HG02642 (cell line): ENCODE results near the gene USF3.
A peak's percentile ranks its signal among the peaks of the same experiment; 100 is the strongest.

Experiments used
- ATAC-seq: cut with Tn5 transposase; IDR thresholded peaks from one replicate; pipeline ENCODE4 v1.9.1; 2021; ENCODE audit warnings: mild to moderate bottlenecking; ENCODE audit not compliant: unreplicated experiment, poor library complexity

USF3 gene

DNA sequence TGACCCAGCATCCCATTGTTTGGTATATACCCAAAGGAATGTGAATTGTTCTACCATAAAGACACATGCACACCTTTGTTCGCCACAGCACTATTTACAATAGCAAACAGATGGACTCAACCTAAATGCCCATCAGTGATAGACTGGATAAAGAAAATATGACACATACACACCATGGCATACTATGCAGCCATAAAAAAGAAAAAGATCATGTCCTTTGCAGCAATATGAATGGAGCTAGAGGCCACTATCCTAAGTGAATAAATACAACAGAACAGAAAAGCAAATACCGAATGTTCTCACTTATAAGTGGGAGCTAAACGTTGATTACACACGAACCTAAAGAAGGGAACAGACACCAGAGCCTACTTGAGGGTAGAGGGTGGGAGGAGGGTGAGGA is 11.4 kb upstream of the USF3 start:
- no peak for ATAC-seq

DNA sequence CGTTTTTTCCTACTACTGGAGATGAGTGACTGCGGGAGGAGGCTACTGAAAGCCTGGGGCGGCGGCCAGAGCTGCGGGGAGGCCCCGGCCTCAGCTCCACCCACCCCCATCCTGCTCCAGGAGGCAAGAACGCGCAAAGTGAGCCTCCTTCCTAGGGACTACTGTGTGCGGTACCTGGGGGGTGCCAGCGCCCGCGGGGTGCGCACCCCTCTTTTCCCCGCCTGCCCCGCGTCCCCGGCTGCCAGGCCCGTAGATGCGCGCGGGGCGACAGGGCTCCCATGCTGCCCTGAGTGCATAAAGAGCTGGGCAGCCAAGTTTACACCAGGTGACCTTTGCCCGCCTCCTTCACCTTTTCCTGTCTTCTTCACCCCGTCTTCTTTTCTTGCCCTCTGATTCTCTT is 2.5 kb upstream of the USF3 start:
- no peak for ATAC-seq

DNA sequence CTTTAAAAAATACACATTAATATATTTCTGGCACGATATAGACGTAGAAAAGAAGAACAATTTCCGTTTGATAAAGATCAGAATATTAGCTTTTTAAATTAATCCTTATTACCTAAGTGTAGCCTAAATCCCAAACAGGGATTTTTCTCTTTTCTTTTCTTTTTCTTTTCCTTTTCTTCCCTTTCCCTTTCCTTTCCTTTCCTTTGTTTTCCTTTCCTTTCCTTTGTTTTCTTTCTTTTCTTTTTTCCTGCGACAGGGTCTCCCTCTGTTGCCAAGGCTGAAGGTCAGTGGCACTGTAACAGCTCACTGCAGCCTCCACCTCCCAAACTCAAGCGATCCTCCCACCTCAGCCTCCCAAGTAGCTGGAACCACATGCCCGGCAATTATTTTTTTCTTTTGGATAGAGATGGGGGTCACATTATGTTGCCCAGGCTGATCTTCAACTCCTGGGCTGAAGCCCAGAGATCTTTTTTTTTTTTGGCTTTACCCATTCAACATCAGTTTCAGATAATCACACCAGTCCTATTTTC is 1.8 kb upstream of the USF3 start:
- ATAC-seq: no peak

DNA sequence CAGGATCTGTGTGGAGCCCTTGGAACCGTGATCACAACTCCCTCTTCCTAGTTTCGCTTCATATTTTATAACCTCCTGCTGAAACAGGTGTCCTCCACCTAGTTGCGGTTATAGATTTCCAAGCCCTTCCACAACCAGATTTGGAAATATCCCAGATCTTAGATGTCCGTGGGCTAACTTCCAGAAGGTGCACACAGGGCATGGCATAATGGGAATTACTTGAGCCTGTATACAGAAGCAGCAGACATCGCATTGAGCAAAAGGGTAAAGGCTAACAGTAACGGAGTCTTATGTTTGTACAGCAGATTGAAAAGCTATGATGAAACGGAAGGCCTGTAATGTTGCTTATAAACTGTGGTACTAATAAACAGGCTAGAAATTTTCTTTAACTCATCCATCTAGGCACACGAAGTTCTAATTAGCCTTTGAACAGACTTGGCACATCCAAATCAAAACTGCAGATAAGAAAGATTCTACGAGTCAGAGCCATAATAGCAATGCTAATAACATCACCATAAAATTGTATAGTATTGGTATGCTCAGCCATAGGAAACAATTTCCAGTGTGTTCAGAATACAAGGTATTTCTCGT is 1.2 kb upstream of the USF3 start:
- no peak for ATAC-seq

DNA sequence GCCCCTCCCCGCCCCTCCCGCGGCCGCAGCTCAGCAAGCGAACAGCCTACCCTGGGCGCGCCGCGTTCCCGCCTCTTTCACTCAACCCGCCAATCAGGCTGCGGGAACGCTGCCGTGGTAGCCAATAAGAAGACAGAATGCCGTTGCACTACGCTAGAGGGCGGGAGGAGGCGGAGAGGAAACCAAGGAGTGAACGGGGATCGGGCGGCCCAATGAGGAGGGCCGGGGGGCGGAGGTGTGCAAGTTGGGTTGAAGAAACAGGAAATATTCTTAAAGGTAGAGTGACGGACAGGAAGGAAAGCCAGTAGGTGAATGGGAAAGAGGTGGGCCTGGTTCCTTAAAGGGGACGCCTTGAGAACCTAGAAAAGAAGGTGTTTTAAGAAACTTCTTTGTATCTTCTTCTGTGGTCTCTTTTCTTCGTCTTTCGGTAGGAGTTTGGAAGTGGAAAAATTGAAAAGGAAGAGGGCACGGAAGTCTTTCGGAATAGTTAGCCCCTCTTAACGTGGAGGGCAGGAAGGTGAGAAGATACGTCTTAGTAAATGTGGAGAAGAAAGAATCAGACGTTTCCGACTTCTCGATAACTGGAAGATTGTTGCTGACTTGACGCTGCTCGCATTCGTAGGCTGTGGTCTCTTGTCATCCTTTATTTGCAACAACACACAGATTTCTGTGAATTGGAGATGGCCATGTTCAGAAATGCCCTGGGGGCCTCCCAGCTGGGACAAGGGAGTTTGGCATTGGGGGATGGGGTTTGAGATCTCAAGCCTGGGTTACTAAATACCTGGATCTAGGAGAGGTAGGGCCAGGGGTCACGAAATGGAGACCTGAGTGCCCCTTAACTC is 437 bp upstream of the USF3 start:
- ATAC-seq: peak; percentile 94

DNA sequence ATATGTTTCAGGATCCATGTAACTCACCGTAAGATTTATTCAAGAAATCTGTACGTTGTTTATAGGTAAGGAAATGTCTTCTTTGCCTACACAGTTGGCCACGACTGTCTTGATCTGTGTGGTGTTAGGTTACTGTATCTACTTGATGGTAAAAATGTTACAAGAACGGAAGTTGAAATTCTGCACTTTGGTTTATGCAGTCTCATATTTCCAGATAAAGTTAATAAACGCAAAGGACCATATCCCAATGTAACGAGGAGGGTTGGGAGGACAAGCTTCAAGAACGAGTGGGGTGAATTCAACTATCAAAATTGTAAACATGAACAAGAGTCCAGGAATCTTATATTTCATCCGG is 1.0 kb downstream of the USF3 start:
- ATAC-seq: no peak

DNA sequence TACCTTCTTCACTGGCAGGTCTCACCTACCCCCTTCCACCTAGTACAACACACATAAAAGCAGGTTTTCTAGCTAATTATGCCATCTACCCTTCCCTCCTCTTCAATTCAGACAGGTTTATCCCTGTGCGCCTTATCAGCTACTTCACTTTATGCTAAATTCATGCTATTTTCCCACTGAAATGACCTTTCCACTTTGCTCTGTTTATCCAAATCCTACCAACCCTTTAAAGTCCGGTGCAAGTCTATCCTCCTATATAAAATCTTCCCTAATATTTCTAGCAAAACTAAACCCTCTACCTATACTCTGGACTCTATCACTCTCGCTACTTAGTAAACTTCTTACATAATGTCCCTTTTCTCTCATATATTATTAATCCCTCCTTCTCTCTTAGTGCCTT is 6.0 kb downstream of the USF3 start:
- ATAC-seq: no peak

DNA sequence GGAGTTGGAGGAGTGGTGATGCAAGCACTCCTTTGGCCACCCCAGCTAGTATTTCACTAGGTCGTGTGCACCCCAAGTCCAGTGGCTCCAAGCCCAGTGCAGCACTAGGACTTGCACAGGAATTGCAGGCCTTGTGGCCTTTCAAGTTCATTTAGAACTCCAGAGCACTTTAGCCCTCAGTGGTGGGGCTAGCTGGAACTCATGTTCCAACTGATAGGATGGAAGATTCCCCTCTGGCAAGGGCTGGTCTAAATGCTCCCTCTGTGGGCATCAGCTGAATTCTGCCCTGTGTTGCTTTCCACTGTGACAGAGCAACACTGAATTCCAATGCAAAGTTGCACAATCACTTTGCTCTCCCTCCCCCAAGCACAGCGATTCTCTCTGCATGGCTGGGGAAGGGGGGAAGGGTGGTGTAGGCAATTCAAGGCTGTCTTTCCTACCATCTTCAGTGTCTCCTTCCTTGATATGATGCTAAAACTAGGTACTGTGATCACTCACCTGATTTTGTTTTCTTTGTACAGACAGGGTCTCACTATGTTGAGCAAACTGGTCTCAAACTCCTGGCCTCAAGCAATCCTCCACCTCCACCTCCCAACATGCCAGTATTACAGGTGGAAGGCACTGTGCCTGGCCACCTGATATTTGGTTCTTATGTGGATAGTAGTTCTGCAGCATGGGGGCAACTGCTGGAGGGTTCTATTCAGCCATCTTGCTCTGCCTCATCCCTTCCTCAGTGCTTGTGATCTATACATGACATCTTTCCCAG is 10.3 kb downstream of the USF3 start:
- no peak for ATAC-seq

DNA sequence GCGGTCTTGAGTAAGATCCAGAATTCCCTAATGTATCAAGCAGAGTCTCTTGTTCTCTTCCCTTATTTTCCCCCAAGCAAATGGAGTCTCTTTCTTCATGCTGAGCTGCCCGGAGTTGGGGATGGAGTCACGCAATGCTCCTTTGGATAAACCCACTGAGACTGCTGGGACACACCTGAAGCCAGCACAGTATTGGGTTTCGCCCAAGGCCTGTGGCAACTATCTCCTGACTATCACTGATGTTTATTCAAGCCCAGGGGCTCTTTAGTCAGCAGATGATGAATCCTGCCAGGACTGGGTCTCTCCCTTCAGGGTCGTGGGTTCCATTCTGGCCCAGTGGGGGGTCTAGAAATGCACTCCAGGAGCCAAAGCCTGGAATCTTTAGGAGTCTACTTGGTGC is 11.3 kb downstream of the USF3 start:
- no peak for ATAC-seq

DNA sequence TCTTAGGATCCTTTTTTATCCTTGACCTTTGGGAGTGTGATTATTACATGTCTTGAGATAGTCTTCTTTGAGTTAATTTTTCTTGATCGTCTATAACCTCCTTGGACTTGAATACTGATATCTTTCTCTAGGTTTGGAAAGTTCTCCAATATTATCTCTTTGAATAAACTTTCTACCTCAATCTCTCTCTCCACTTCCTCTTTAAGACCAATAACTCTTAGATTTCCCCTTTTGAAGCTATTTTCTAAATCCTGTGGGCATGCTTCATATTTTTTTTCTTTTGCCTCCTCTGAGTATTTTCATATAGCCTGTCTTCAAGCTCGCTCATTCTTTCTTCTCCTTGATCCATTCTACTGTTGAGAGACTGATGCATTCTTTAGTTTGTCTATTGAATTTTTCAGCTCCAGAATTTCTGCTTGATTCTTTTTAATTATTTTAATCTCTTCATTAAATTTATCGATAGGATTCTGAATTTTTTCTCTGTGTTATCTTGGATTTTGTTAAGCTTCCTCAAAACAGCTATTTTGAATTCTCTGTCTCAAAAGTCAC is 12.1 kb downstream of the USF3 start:
- ATAC-seq: no peak

DNA sequence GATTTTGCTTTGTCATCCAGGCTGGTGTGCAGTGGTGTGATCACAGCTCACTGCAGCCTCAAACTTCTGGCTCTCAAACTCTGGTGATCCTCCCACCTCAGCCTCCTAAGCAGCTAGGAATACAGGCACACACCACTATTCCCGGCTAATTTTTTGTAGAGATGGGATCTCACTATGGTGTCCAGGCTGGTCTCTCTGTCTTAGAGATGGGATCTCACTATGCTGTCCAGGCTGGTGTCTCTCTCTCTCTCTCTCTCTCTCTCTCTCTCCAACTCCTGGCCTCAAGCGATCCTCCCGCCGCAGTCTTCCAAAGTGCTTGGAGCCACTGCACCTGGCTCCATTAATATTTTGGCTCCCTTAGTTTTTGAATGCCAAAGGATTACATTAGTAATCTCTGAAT is 17.7 kb downstream of the USF3 start:
- no peak for ATAC-seq

DNA sequence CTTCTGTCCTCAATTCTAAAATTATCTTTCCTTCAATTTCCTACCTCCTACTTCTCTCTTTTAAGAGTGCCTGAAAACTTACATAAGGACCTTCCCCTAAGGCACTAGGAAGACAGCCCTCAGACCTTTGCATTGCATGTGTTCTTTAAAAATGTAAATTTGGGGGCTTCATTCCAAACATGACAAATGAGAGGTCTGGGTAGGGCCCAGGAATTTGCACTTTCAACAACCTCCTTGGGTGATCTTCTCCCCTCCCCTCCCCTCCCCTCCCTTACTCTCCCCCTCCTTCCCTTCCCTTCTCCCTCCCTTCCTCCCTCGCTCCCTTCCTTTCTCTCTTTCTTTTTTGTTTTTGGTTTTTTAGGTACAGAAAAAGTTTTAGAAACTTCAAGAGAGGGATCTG is 18.7 kb downstream of the USF3 start:
- no peak for ATAC-seq

DNA sequence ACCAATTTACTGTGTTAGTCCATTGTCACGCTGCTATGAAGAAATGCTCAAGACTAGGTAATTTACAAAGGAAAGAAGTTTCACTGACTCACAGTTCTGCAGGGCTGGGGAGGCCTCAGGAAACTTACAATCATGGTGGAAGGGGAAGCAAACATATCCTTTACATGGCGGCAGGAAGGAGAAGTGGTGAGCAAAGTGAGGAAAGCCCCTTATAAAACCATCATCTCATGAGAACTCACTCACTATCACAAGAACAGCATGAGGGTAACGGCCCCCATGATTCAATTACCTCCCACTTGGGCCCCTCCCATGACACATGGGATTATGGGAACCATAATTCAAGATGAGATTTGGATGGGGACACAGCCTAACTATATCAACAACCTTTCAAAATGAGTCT is 20.2 kb downstream of the USF3 start:
- no peak for ATAC-seq

DNA sequence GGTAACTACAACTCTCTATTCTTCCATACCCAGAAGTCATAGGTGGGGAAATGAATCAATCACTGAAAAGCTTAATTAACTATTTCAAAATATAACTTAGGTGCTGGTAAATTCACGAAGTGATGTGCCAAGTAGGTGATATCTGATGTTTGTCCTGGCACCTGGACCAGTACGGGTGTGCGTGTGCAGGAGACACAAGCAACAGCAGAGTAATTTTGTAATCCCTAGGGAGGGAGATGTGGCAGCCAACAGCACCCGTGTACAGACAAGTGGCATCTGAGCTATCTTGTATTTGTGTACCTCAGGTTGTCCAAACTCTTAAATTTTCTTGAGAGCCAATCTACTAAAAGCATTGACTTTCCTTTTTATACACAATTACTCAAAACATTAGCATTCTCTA is 22.8 kb downstream of the USF3 start:
- no peak for ATAC-seq

DNA sequence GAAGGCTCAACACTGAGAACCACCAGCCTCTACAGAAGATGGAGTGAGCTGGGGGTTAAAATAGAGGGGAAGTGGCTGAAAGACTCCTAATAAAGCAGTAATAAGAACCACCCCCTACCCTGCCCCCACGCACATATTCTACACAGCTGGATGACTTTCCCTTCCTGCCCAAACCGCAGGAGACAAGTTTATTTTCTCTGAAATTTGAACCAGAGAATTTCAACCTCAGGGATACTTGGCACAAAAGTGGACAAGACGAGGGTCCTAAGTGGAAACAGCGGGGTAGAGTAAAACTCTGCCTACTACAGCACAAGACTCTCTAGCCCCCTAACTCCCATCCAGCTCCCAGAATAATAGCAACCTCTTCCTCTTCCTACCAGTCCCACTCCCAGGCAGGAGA is 28.4 kb downstream of the USF3 start:
- ATAC-seq: no peak

DNA sequence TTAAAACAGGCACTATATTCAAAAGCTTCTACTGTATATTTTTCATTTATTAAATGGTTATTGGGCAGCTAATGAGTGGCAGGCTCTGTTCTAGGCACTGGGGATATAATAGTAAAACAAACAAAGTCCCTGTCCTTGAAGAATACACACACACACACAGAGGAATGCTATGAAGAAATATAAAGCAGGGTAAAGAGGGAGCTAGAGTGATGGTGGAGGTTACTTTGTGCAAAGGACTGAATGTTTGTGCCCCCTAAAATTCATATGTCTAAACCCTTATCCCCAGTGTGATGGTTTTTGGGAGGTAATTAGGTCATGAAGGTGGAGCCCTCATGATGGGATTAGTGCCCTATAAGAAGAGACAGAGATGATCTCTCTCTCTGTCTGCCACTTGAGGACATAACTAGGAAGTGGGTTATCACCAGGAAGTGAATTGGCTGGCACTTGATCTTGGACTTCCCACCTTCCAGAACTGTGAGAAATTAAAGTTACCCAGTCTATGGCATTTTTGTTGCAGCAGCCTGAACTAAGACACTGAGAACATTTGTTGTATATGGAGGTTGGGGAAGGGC is 31.8 kb downstream of the USF3 start:
- ATAC-seq: no peak

DNA sequence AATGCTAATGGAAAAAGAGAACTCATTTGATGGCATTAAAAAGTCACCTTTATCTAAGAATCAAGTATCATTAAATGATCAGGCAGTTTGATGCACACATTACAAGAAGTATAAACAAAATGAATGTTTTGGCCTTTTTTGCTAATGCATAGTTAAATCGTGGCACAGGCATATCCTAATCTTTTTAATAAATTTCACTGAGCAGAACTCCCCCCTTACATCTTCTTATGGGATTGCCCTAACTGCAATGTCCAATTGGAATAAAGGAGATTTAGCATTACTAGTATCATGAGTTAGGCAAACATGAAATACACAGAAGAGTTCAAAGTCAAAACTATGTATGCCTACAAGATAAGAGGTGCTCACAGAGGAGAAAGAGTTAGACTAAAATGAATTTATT is 32.7 kb downstream of the USF3 start:
- ATAC-seq: no peak

DNA sequence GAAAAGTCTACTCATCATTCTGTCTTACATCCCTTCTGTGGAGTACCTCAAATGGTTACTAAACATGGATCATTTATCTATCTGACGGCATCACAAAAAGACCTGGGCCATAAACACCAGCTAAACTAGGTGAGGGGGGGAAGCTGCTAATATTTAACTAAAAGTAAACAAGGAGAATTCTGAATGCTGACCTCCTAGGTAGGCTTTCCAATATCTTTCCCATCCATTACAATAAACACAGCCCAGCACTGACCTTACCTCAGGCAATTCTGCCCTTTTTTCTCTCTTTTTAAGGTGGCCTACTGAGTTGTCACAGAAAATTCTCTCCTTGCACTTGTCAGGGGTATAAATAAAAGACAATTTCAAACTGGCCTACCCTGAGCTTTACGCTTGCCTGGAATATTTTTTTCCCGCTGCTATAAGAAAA is 33.1 kb downstream of the USF3 start:
- no peak for ATAC-seq

DNA sequence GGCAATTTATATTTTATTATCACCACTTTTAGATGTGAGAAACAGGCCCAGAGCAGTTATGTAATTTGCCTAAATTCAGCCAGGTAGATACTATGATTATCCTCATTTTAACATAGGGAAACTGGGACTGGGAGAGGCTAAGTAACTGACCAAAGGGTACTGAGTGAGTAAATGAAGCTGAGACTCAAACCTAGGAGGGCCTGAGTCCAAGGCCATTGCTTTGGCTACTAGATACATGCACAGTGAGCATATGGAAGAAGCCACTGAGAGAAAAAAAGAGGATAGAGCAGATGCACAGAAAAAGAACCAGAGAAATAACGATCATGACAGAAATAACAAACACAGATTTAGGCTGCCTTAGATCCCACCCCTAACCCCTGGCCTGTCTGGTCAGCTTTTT is 33.6 kb downstream of the USF3 start:
- no peak for ATAC-seq

DNA sequence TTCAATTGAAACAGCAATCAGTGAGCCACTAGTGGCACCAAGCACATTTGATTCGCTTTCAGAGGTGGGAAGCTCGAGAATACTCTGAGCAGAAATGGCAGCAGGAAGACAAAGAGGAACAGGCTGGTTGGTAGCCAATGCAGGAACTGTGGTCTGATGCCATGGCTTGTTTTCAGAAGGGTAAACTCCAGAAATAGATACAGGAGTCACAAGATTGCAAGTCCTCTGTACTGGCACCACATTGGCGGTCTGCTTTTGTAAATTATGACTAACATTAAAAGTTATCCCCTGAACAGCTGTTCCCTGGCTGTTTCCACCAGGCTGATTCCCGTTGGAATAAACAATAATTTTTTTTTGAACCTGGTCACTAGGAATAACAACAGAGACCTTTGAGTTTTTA is 35.5 kb downstream of the USF3 start:
- no peak for ATAC-seq

DNA sequence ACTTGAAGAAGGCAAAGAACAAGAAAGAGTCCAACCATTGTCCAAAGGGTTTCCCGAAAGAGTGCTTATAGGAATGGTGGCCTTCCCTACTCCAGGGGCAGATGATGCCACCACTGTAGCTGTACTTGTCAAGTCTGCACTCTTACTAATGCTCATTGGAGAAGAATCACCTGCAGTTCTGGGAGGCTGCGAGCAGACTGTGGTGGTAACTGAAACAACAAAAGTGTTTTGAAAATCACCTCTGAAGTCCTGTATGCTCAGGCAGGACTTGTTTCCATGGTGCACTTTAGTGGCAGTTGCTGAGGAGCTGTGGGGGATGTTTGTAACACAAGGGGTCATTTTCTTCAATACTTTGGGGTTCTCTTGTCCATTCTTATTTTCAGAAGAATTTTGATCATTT is 36.0 kb downstream of the USF3 start:
- ATAC-seq: no peak
